Small intestine (tissue), 7 donors: ENCODE data around the gene IFT122. TPM values are rescaled to one million over a fixed set of nuclear protein-coding genes. Genes with fewer than 3 reads are reported as not detected.

Experiments used
- DNase-seq, 2 donors: peaks; one replicate each; pipeline versions ENCODE4 v3.0.0 to v3.0.0-alpha.2; 2013
- FAIRE-seq: peaks from 2 replicates; lab custom pipeline; 2012; peaks lifted over from hg19 to GRCh38; lab: Jason Lieb, UNC
- H3K27ac ChIP-seq, 3 donors: one replicate each; pipeline ENCODE4 v1.5.1; 2013; ENCODE audit warnings: low read length in 2 of 3, mild to moderate bottlenecking in 2 of 3, control low read depth in 1 of 3, inconsistent platforms in 1 of 3, low read depth in 1 of 3, moderate library complexity in 1 of 3
- H3K27me3 ChIP-seq, 3 donors: one replicate each; pipeline ENCODE4 v1.6.1; 2013; ENCODE audit warnings: low read length in 3 of 3, inconsistent platforms in 1 of 3; ENCODE audit not compliant: control insufficient read depth in 3 of 3, insufficient read depth in 3 of 3
- H3K36me3 ChIP-seq, 3 donors: one replicate each; pipeline ENCODE4 v1.6.1; 2013; ENCODE audit warnings: low read length in 3 of 3, inconsistent platforms in 1 of 3, low read depth in 1 of 3, mild to moderate bottlenecking in 1 of 3, moderate library complexity in 1 of 3; ENCODE audit not compliant: control insufficient read depth in 3 of 3, insufficient read depth in 2 of 3
- H3K4me1 ChIP-seq, 3 donors: one replicate each; pipeline ENCODE4 v1.6.1; 2013; ENCODE audit warnings: low read length in 2 of 3, inconsistent platforms in 1 of 3, low read depth in 1 of 3, mild to moderate bottlenecking in 1 of 3, moderate library complexity in 1 of 3; ENCODE audit not compliant: control insufficient read depth in 3 of 3, insufficient read depth in 2 of 3
- H3K4me3 ChIP-seq, 3 donors: one replicate each; pipeline ENCODE4 v1.5.1; 2013; ENCODE audit warnings: low read length in 3 of 3, control low read depth in 1 of 3, inconsistent platforms in 1 of 3, low read depth in 1 of 3, mild to moderate bottlenecking in 1 of 3, moderate library complexity in 1 of 3
- H3K9me3 ChIP-seq, 2 donors: one replicate each; pipeline ENCODE4 v1.6.1; 2013; ENCODE audit warnings: low read depth in 1 of 2, low read length in 1 of 2; ENCODE audit not compliant: control insufficient read depth in 2 of 2, insufficient read depth in 1 of 2
- WGBS, 3 donors: extraction: QIAGEN DNeasy Blood & Tissue Kit; methylation state at CpG; one replicate each; pipeline ENCODE4 v1.1.7; 2013; 5-methylcytosine and 5-hydroxymethylcytosine counted together
- polyA plus RNA-seq, 4 donors: library from polyadenylated mRNA; stranded (reverse) in 3 of 4; unstranded in 1 of 4; fragments of 200-250 nt in 3 of 4; fragments of 120-200 nt in 1 of 4; gene quantifications; one replicate each; pipeline versions ENCODE4 v1.2.1 to v1.2.3, GENCODE V29; 2013
- donor health status: healthy with polysubstance abuse.
- donor health status: control.
- donor health status: control.
- donor health status: Bipolar disorder and iron deficiency.
- donor health status: healthy.

Gene IFT122
- polyA plus RNA-seq, 4 donors: 5.1 to 31.9 (median 9.1) TPM

DNA sequence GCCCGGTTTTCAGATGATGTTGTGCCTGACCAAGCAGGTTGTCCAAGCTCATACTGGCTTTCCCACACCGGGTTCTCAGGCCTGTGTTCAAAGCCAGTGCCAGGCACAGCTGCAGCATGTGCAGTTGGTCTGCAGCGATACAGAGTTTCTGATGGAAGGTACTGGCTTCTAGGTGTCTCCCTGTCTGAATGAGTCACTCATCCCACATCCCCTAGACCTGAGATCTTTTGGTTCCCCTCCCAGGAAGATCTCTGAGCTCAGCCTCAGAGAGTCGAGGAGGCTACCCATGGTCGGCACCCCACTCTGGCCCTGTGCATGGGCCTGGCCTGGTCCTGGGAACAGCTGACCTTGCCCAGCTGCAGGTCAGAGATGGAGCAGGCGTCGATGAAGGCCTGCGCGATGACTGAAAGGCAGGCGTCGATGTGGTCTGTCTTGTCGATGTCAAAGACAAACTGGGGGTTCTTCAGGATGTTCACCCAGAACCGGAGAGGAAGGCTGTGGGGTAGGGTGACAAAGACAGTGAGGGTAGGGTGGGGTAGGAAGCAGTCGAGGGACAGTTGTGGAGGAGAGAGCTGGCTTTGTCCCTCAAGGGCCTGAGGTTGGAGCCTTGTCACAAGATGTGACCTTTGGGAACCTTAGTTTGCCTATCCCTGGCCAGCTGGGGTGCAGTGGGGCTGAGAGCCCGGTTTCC is 118.2 kb downstream of the IFT122 start:
- Histone ChIP-seq H3K27ac (peak overlapping the region in 1 of 3 donors; percentile 28), H3K36me3 (peaks cover 0 to 62% (median 0%) of the 10 kb centered on the region in 3 donors), H3K4me1 (peaks cover 0 to 23% (median 0%) of the 10 kb centered on the region in 3 donors), H3K4me3 (no peak overlapping the region), H3K9me3 (no peaks in the 10 kb centered on the region), H3K27me3 (peaks cover 0 to 3% (median 0%) of the 10 kb centered on the region in 3 donors)
- FAIRE-seq: no peak
- WGBS, 3 donors: 77 to 88% (median 87%) methylated on average over 14 to 15 of the region's 15 CpGs
- no peak for DNase-seq

DNA sequence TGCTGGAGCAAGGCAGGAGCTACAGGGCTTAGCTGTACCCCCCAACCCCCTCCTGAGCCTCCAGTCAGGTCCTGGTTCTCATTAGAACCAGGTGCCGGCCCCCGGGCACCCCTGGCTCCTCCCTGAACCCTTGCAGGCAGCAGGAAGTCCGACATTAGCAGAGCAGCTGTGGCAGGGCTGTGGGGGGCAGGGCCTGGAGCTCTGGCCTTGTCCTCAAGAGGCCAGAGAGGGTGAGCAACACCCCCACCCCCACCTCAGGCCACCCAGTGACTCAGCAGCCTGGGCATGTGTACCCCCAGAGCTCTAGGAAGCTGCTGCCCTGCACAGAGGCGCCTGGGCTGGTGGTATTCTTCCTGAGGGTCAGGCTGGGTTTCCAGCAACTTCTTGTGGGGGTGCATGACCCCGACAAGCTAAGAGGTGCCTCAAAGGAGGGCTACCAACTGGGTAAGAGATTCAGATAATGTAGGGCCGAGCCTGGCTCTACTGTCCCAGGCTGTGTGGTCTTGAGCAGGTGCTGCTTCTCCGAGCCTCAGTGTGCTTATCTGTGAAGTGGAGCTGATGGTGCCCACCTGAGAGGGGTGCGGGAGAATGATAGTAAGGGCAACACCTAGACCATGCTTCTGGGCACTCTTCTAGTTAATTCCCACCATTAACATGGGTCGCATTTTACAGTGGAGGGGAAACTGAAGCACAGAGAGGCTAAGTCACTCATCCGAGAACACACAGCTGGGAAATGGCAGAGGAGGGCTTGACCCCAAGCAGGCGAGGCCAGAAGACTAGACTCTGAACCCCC is 118.9 kb downstream of the IFT122 start:
- DNase-seq: no peak

DNA sequence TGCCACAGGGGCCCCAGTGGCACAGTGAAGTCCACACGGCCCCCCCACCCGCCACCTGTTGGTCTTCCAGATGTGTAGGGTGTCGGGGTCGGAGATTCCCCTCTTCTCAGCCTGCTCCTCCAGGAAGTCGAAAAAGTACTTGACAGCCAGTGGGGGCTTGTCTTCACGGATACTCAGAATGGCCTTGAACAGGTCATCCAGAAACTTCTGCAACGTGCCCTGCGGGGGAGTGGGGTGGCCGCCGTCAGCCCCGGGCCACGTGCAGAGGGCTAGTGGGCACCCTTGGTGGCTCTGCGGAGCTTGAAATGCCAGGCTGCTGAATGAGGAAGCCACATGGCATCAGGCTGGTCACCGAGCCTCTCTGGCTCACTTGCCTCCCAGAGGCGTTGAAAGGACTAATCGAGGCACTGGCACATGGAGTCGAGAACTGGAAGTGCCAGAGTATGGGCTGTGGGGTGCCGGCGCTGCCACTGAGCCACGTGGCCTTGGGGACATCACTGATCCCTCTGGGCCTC is 119.6 kb downstream of the IFT122 start:
- H3K27ac ChIP-seq: peak overlapping the region in 2 of 3 donors; percentile 14 to 84
- DNase-seq: no peak
- FAIRE-seq: no peak
- no peaks in the 10 kb centered on the region for H3K9me3 ChIP-seq
- WGBS, 3 donors: 78 to 87% (median 85%) methylated on average over 20 of the region's 20 CpGs
- no peak overlapping the region for H3K4me3 ChIP-seq
- no peaks in the 10 kb centered on the region for H3K27me3 ChIP-seq
- H3K36me3 ChIP-seq: peaks cover 0 to 73% (median 0%) of the 10 kb centered on the region in 3 donors
- H3K4me1 ChIP-seq: peaks cover 0 to 27% (median 0%) of the 10 kb centered on the region in 3 donors

More for the DNA sequence above, 118.9 kb downstream of the IFT122 start:
- no peaks in the 10 kb centered on the region for H3K27me3 ChIP-seq
- H3K36me3 ChIP-seq: peaks cover 0 to 68% (median 0%) of the 10 kb centered on the region in 3 donors
- peak overlapping the region in 1 of 3 donors; percentile 28 for H3K27ac ChIP-seq
- H3K4me3 ChIP-seq: no peak overlapping the region
- 62 to 68% (median 66%) methylated on average over 11 of the region's 11 CpGs for WGBS, 3 donors
- FAIRE-seq: no peak
- H3K4me1 ChIP-seq: peaks cover 0 to 27% (median 0%) of the 10 kb centered on the region in 3 donors
- H3K9me3 ChIP-seq: no peaks in the 10 kb centered on the region

GRCh38 chr3:129560269-129560787 is 120.3 kb downstream of the IFT122 start:
- WGBS, 3 donors: 68 to 77% (median 76%) methylated on average over 16 of the region's 16 CpGs
- Histone ChIP-seq H3K27me3 (no peaks in the 10 kb centered on the region), H3K27ac (peak overlapping the region in 2 of 3 donors; percentile 14 to 84), H3K36me3 (peaks cover 0 to 73% (median 0%) of the 10 kb centered on the region in 3 donors), H3K4me3 (no peak overlapping the region), H3K4me1 (peaks cover 0 to 27% (median 0%) of the 10 kb centered on the region in 3 donors), H3K9me3 (no peaks in the 10 kb centered on the region)
- DNase-seq (peak in 1 of 2 donors; percentile 30), FAIRE-seq (no peak)

DNA sequence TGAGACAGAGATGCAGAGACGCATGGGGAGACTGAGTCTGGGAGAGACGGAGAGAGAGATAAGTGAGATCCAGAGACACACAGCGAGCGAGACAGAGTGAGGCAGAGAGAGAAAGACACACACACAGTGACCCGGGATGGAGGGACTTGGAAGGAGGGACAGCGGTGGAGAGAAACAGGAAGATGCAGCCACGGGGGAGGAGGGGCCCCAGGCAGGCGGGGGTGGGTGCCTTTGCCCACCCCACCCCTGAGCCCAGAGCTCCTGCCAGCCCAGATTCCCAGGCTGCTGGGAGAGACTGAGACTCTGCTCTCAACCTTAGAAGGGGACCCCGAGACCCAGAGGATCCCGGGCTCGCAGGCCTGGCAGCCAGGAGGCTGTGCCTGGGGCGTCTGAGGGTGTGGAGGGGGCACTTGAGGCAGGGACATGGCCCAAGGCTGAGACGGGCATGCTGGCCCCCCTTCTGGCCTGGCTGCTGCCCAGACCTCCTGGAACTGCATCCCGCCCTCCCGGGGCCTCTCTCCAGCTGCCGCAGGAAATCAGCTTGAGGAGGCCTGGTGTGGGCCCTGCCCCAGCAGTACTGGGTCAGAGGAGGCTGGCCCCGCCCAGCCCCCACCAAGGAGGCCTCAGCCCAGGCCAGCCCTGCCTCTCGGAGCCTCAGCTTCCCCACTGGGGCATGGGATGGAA is 121.0 kb downstream of the IFT122 start:
- WGBS, 3 donors: 42 to 55% (median 52%) methylated on average over 15 to 18 of the region's 18 CpGs
- Histone ChIP-seq H3K36me3 (peaks cover 0 to 73% (median 0%) of the 10 kb centered on the region in 3 donors), H3K27ac (peak overlapping the region in 2 of 3 donors; percentile 36 to 84), H3K4me3 (no peak overlapping the region), H3K9me3 (no peaks in the 10 kb centered on the region), H3K27me3 (no peaks in the 10 kb centered on the region), H3K4me1 (peaks cover 0 to 27% (median 0%) of the 10 kb centered on the region in 3 donors)
- FAIRE-seq (no peak), DNase-seq (peak in 1 of 2 donors; percentile 55)

DNA sequence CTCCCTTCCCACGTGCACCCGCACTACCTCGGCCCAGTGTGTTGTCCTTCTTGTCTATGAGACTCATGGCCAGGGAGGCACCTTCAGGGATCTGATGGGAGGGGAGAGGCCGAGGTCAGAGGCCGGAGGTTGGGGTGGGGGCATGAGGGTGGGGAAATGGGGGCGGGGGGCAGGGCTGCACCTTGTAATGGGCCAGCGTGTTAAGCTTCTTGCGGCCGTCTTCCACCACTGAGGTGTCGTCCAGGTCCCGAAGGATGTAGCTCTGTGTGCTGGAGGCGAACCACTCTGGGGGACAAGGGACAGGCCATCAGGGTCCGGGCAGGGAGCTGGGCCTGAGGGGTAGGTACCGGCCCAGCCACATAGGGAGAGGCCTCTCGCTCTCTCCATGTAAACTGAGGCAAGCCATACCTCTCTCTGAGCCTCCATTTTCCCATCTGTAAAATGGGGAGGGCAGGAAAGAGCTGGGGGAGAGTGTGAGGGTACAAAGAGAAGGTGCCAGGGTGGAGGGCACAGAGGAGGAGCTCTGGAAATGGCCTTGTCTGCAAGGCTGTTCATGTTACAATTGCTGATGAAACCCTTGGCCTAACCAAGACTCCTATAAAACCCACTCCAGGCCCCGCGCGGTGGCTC is 121.7 kb downstream of the IFT122 start:
- Histone ChIP-seq H3K4me3 (no peak overlapping the region), H3K9me3 (no peaks in the 10 kb centered on the region), H3K4me1 (peaks cover 0 to 27% (median 0%) of the 10 kb centered on the region in 3 donors), H3K27ac (peak overlapping the region in 2 of 3 donors; percentile 28 to 84), H3K27me3 (no peaks in the 10 kb centered on the region), H3K36me3 (peaks cover 0 to 71% (median 0%) of the 10 kb centered on the region in 3 donors)
- 80 to 96% (median 92%) methylated on average over 18 of the region's 18 CpGs for WGBS, 3 donors
- FAIRE-seq: no peak
- no peak for DNase-seq

- Histone ChIP-seq H3K4me3 (no peak overlapping the region), H3K27me3 (no peaks in the 10 kb centered on the region), H3K4me1 (peaks cover 0 to 27% (median 0%) of the 10 kb centered on the region in 3 donors), H3K36me3 (peaks cover 0 to 72% (median 0%) of the 10 kb centered on the region in 3 donors), H3K9me3 (no peaks in the 10 kb centered on the region), H3K27ac (no peak overlapping the region)
- 85 to 92% (median 88%) methylated on average over 16 to 19 of the region's 19 CpGs for WGBS, 3 donors
- DNase-seq (no peak), FAIRE-seq (no peak)
These were observed 122.8 kb downstream of the IFT122 start for GRCh38 chr3:129562803-129563202.
